ENCODE measurements around the gene DCAF7.

DCAF7 gene

GRCh38 chr17:63629627-63630026 lies 79.3 kb downstream of the DCAF7 start:
- DNase-seq (ENCODE audit: low read depth, low spot score): no peak

DNA sequence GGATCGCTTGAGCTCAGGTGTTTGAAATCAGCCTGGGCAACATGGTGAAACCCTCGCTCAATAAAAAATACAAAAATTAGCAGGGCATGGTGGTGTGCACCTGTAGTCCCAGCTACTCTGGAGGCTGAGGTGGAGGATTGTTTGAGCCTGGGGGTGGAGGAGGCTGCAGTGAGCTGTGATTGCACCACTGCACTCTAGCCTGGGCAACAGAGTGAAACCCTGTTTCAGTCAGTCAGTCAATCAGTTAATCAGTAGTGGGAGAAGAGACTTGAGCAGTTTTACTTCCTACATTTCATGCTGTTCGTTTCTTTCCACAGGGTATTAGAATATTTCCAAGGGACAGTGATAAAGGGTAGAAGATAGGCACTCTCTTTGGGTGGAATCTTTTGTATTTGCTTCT lies 80.8 kb downstream of the DCAF7 start:
- DNase-seq (ENCODE audit: low read depth, low spot score): no peak

DNA sequence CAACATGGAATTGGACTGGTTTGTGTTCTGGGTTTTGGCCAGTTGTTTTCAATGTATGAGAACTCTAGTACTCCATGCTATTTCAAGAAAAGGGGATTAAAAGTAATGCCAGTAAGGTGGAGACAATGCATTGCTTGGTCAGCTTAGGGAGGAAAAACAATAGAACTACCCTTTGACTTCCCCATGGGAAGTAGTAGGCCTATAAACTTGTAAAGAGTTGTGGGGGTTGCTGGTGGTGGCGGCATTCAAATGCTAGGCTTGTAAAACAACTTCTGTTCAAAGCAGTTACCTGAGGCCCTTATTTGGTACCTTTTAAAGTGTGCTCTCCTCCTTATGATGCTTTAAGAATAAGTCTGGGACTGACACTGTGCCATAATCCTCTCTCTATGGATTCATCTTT lies 81.3 kb downstream of the DCAF7 start:
- DNase-seq (ENCODE audit: low read depth, low spot score): no peak

GRCh38 chr17:63633742-63634141 lies 83.5 kb downstream of the DCAF7 start:
- DNase-seq (ENCODE audit: low read depth, low spot score): no peak

- DNase-seq (ENCODE audit: low read depth, low spot score): no peak
Measured at GRCh38 chr17:63634163-63634562, 83.9 kb downstream of the DCAF7 start.

DNA sequence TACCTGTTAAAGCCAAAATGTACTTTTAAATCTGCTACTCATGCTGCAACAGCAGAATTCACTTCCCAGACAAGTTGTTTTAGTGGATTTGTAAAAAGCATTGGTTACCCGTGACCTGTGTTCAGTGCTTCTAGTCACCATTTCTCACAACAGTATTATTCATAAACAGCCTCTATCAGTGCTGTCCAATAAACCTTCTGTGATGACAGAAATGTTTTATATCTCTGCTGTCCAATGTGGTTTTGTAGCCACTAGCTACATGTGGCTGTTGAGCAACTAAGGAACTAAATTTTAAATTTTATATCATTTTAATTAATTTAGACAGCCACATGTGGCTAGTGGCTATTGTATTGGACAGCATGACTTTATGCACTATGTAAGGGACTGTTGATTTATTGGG lies 84.5 kb downstream of the DCAF7 start:
- no peak for DNase-seq (ENCODE audit: low read depth, low spot score)

DNA sequence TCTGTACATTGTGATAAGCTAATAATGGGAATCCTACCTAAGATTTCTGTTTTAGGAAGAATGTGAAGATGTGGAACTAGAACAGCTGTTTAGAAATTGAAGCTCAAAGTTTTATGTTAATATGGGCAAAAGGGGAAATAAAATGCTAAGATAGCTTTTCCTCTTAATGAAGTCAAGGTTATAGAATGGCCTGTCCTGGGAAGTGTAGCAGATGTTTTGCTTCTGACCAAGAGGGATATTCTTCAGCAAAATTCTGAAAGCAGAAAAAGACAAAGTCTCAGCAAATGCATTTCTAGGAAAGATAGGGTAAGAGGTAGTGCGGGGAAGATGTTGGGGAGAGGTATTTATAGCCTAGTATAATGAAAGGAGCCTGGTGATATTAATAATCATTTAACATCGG lies 85.0 kb downstream of the DCAF7 start:
- no peak for DNase-seq (ENCODE audit: low read depth, low spot score)

- DNase-seq (ENCODE audit: low read depth, low spot score): no peak
Measured at GRCh38 chr17:63635787-63636186, 85.5 kb downstream of the DCAF7 start.

DNA sequence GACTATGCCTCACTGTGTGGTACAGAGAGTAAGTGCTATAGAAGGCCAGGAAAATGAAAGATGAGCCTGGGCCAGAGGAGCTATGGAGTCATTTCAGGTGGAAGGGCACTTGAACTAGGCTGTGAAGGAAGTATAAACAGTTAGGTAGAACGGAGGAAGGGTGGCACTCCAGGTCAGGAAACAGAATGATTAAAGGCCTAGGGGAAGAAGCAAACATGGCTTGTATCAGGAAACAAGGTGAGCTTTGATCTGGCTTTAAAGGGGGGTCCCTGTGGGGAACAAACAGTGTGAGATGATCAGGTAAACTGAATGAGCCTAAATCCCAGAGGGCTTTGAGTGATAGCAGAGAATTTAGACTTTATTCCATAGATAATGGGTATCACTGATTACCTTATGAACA lies 88.8 kb downstream of the DCAF7 start:
- DNase-seq (ENCODE audit: low read depth, low spot score): no peak

DNA sequence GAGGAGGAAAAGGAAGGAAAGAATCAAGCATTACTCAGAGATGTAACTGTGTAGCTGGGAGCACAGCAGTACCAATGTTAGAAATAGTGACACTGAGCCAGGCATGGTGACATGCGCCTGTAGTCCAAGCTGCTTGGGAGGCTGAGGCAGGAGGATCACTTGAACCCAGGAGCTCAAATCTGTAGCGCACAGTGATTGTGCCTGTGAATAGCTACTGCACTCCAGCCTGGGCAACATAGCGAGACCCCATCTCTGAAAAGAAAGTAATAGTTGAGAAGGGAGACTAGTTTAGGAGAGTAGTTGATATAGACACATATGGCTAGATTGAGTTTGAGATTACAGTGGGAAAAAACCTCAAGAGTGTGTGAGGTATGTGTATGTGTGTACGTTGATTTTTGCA lies 89.8 kb downstream of the DCAF7 start:
- no peak for DNase-seq (ENCODE audit: low read depth, low spot score)

- DNase-seq (ENCODE audit: low read depth, low spot score): no peak
Measured at GRCh38 chr17:63641692-63642448, 91.6 kb downstream of the DCAF7 start.
